ENCODE measurements around the gene TMEM63C. TPM values are rescaled to one million over a fixed set of nuclear protein-coding genes. Genes with fewer than 3 reads are reported as not detected.

Gene TMEM63C
- polyA plus RNA-seq, 6 donors from 2014 or later = 0.44 TPM; not detected in 5

GRCh38 chr14:77190977-77191376 is 9.4 kb downstream of the TMEM63C start:
- no peak for DNase-seq
- peaks cover 0 to 2% (median 0%) of the 10 kb centered on the region in 3 donors for H3K4me1 Mint-ChIP-seq

GRCh38 chr14:77194706-77195105 is 13.1 kb downstream of the TMEM63C start:
- no peak for DNase-seq
- Mint-ChIP-seq H3K9me3 (no peaks in the 10 kb centered on the region), H3K27me3 (peaks cover 15 to 29% (median 15%) of the 10 kb centered on the region in 3 donors), H3K4me1 (peaks cover 0 to 2% (median 0%) of the 10 kb centered on the region in 3 donors), H3K27ac (no peak overlapping the region), H3K4me3 (no peak overlapping the region), H3K36me3 (no peaks in the 10 kb centered on the region)
- ATAC-seq (ENCODE audit: low read depth in 2 of 2) = no peak

More at GRCh38 chr14:77190977-77191376, 9.4 kb downstream of the TMEM63C start:
- H3K27me3 Mint-ChIP-seq = peaks cover 5 to 36% (median 18%) of the 10 kb centered on the region in 3 donors
- no peaks in the 10 kb centered on the region for H3K9me3 Mint-ChIP-seq
- no peak overlapping the region for H3K27ac Mint-ChIP-seq
- H3K36me3 Mint-ChIP-seq = no peaks in the 10 kb centered on the region
- no peak overlapping the region for H3K4me3 Mint-ChIP-seq
- ATAC-seq (ENCODE audit: low read depth in 2 of 2) = no peak

DNA sequence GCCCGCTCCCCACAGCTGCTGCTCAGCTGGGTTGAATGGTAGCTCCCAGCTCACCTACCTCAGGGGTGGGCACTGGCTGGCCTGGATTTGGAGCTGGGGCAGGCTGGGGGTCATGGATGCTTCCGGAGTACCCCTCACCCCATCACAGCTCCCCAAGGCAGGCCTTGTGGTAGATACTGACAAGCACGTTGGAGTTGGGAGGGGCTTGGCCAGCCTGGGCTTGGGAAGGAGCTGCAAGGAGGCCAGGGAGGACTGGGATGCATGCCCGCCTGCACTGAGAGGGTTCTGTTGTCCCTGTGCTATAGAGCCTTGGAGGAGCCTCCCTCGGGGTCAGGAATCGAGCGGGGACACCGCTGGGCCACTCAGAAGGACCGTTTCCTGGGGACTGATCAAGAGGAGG is 14.2 kb downstream of the TMEM63C start:
- Mint-ChIP-seq H3K36me3 (no peaks in the 10 kb centered on the region), H3K27ac (no peak overlapping the region), H3K4me1 (peaks cover 0 to 2% (median 0%) of the 10 kb centered on the region in 3 donors), H3K27me3 (peaks cover 18 to 37% (median 21%) of the 10 kb centered on the region in 3 donors), H3K4me3 (no peak overlapping the region), H3K9me3 (no peaks in the 10 kb centered on the region)
- DNase-seq = no peak
- ATAC-seq (ENCODE audit: low read depth in 2 of 2) = no peak

- no peak overlapping the region for H3K27ac Mint-ChIP-seq
- no peak overlapping the region for H3K4me3 Mint-ChIP-seq
- peaks cover 31 to 55% (median 40%) of the 10 kb centered on the region in 3 donors for H3K27me3 Mint-ChIP-seq
- H3K4me1 Mint-ChIP-seq = no peaks in the 10 kb centered on the region
- DNase-seq = no peak
- H3K36me3 Mint-ChIP-seq = no peaks in the 10 kb centered on the region
- no peak for ATAC-seq (ENCODE audit: low read depth in 2 of 2)
- H3K9me3 Mint-ChIP-seq = no peaks in the 10 kb centered on the region
Observed at GRCh38 chr14:77197988-77198387, 16.4 kb downstream of the TMEM63C start.

GRCh38 chr14:77198561-77198960 is 17.0 kb downstream of the TMEM63C start:
- H3K36me3 Mint-ChIP-seq = no peaks in the 10 kb centered on the region
- H3K27me3 Mint-ChIP-seq = peaks cover 34 to 56% (median 40%) of the 10 kb centered on the region in 3 donors
- no peaks in the 10 kb centered on the region for H3K4me1 Mint-ChIP-seq
- H3K9me3 Mint-ChIP-seq = no peaks in the 10 kb centered on the region
- DNase-seq (no peak), ATAC-seq (ENCODE audit: low read depth in 2 of 2) (no peak)
- no peak overlapping the region for H3K4me3 Mint-ChIP-seq
- H3K27ac Mint-ChIP-seq = no peak overlapping the region

GRCh38 chr14:77199590-77199989 is 18.0 kb downstream of the TMEM63C start:
- no peaks in the 10 kb centered on the region for H3K36me3 Mint-ChIP-seq
- H3K4me3 Mint-ChIP-seq = no peak overlapping the region
- ATAC-seq (ENCODE audit: low read depth in 2 of 2) = no peak
- no peak for DNase-seq
- no peak overlapping the region for H3K27ac Mint-ChIP-seq
- no peaks in the 10 kb centered on the region for H3K9me3 Mint-ChIP-seq
- H3K4me1 Mint-ChIP-seq = no peaks in the 10 kb centered on the region
- peaks cover 34 to 60% (median 43%) of the 10 kb centered on the region in 3 donors for H3K27me3 Mint-ChIP-seq

- no peak overlapping the region for H3K27ac Mint-ChIP-seq
- peaks cover 0 to 2% (median 0%) of the 10 kb centered on the region in 7 donors for H3K9me3 Mint-ChIP-seq
- H3K27me3 Mint-ChIP-seq = peaks cover 39 to 60% (median 50%) of the 10 kb centered on the region in 3 donors
- ATAC-seq (ENCODE audit: low read depth in 2 of 2) (no peak), DNase-seq (no peak)
- no peak overlapping the region for H3K4me3 Mint-ChIP-seq
- no peaks in the 10 kb centered on the region for H3K4me1 Mint-ChIP-seq
- no peaks in the 10 kb centered on the region for H3K36me3 Mint-ChIP-seq
Observed at GRCh38 chr14:77200406-77200985, 18.9 kb downstream of the TMEM63C start.

GRCh38 chr14:77201696-77202095 is 20.1 kb downstream of the TMEM63C start:
- H3K9me3 Mint-ChIP-seq = peaks cover 0 to 2% (median 0%) of the 10 kb centered on the region in 7 donors
- H3K36me3 Mint-ChIP-seq = no peaks in the 10 kb centered on the region
- H3K27ac Mint-ChIP-seq = no peak overlapping the region
- peak overlapping the region in 1 of 8 donors; percentile 25 for H3K4me3 Mint-ChIP-seq
- no peaks in the 10 kb centered on the region for H3K4me1 Mint-ChIP-seq
- ATAC-seq (ENCODE audit: low read depth in 2 of 2) (no peak), DNase-seq (no peak)
- peaks cover 39 to 58% (median 50%) of the 10 kb centered on the region in 3 donors for H3K27me3 Mint-ChIP-seq

DNA sequence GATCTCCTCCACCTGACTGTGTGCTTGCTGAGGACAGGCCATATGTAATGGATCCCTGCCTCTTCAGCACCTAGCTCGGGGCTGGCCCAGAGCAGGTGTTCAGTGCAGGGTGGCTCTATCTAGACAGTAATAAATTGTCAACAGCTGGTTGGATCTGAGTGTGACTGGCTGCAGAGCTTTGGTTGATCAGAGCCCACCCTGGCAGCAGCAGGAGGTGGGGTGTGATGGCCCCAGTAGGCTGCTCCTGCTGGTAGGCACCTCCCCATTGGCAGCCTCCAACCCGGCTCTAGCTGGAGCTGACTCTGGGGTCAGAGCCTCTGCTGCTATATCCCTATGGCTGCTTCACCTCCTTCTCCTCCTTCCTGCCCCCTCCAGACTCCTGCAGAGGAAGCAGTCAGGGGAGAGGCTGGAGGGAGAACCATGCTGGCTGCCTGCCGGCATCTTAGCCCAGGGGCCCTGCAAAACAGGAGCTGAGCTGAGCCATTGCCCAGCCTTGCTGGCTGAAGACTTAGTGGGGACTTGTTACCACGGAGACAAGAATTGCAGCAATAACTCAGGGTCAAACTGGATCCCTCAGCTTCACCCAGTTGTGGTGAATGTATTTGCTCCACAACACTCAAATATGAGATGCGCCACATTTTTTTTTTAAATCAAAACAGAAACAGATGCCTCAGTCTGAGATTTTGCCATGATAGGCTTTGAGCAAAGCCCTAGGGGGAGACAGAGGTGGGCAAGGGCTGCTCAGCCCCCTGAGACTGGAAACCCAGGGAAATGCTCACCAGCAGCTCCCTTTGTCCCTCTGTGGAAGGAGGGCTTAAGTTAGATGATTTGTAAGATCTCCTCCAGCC is 22.2 kb downstream of the TMEM63C start:
- ATAC-seq (ENCODE audit: low read depth in 2 of 2) (no peak), DNase-seq (no peak)
- Mint-ChIP-seq H3K4me1 (no peaks in the 10 kb centered on the region), H3K4me3 (no peak overlapping the region), H3K9me3 (peaks cover 0 to 2% (median 0%) of the 10 kb centered on the region in 7 donors), H3K27me3 (peaks cover 38 to 47% (median 45%) of the 10 kb centered on the region in 3 donors), H3K36me3 (no peaks in the 10 kb centered on the region), H3K27ac (no peak overlapping the region)

GRCh38 chr14:77204459-77204771 is 22.8 kb downstream of the TMEM63C start:
- DNase-seq = no peak
- Mint-ChIP-seq H3K4me1 (no peaks in the 10 kb centered on the region), H3K27me3 (peaks cover 33 to 52% (median 39%) of the 10 kb centered on the region in 3 donors), H3K9me3 (peaks cover 0 to 2% (median 0%) of the 10 kb centered on the region in 7 donors), H3K36me3 (no peaks in the 10 kb centered on the region), H3K4me3 (no peak overlapping the region), H3K27ac (no peak overlapping the region)
- ATAC-seq (ENCODE audit: low read depth in 2 of 2) = no peak

DNA sequence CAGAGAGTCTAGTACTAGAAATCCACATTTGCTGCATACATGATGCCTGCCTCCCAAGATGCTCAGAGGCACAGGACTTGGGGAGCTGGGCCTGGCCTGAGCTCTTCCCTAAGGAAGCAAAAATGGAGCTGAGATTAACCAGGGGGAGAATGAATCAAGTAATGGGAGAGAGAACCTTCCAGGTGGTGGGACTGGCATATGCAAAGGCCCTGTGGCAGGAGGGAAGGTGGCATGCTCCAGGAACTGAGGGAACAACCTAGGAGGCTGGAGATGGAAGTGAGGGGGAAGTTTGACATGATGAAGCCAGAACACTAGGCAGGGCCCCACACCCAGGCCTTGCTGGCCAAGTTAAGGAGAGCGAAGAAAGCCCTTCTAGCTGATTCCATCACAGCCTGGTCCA is 23.3 kb downstream of the TMEM63C start:
- Mint-ChIP-seq H3K4me1 (no peaks in the 10 kb centered on the region), H3K27me3 (peaks cover 32 to 49% (median 36%) of the 10 kb centered on the region in 3 donors), H3K36me3 (no peaks in the 10 kb centered on the region), H3K4me3 (no peak overlapping the region), H3K9me3 (peaks cover 0 to 2% (median 0%) of the 10 kb centered on the region in 7 donors), H3K27ac (peak overlapping the region in 1 of 6 donors; percentile 6)
- DNase-seq = no peak
- no peak for ATAC-seq (ENCODE audit: low read depth in 2 of 2)

- DNase-seq (no peak), ATAC-seq (ENCODE audit: low read depth in 2 of 2) (no peak)
- Mint-ChIP-seq H3K36me3 (no peaks in the 10 kb centered on the region), H3K4me3 (no peak overlapping the region), H3K4me1 (no peaks in the 10 kb centered on the region), H3K9me3 (peaks cover 0 to 2% (median 0%) of the 10 kb centered on the region in 7 donors), H3K27ac (no peak overlapping the region), H3K27me3 (peaks cover 31 to 47% (median 31%) of the 10 kb centered on the region in 3 donors)
Observed at GRCh38 chr14:77205566-77205965, 24.0 kb downstream of the TMEM63C start.

GRCh38 chr14:77206261-77206824 is 24.7 kb downstream of the TMEM63C start:
- Mint-ChIP-seq H3K27me3 (peaks cover 23 to 46% (median 25%) of the 10 kb centered on the region in 3 donors), H3K4me3 (no peak overlapping the region), H3K36me3 (no peaks in the 10 kb centered on the region), H3K9me3 (peaks cover 0 to 2% (median 0%) of the 10 kb centered on the region in 7 donors), H3K4me1 (no peaks in the 10 kb centered on the region), H3K27ac (no peak overlapping the region)
- ATAC-seq (ENCODE audit: low read depth in 2 of 2) (no peak), DNase-seq (no peak)

All from naive B cell (primary cell).